Posterior vena cava (tissue), 2 donors: ENCODE measurements around the gene GLRX. TPM values are rescaled to one million over a fixed set of nuclear protein-coding genes. Genes with fewer than 3 reads are reported as not detected.
"Not testable (repeated sequence)": the region's sequence is repeated elsewhere in the genome, so short reads cannot be mapped to it uniquely, and the experiment has no call there.

Experiments used
- DNase-seq: peaks from one replicate; pipeline ENCODE4 v3.0.0-alpha.2; 2020; ENCODE audit warnings: low spot score
- intact Hi-C, 2 donors: fragments of 100-400 bp; cut with DNase I; formaldehyde crosslinking; loops; one replicate each; pipeline versions ENCODE4 v1.14.1 to v1.14.2; 2022 to 2023
- total RNA-seq, 2 donors: library from RNA; stranded (reverse); fragmentation: NEBNext Ultra II Directional; extraction: Animal tissue kit (Norgen Biotek cat#: 25700); gene quantifications; one replicate each; pipeline ENCODE4 v1.2.1, GENCODE V29; 2021
- donor health status: DM: yes; HTN: yes; CAD: no.
- donor health status: DM: yes; HTN: yes; CAD: no.

Gene GLRX
- total RNA-seq, 2 donors from 2014 or later, result 31.0 to 52.5 TPM

DNA sequence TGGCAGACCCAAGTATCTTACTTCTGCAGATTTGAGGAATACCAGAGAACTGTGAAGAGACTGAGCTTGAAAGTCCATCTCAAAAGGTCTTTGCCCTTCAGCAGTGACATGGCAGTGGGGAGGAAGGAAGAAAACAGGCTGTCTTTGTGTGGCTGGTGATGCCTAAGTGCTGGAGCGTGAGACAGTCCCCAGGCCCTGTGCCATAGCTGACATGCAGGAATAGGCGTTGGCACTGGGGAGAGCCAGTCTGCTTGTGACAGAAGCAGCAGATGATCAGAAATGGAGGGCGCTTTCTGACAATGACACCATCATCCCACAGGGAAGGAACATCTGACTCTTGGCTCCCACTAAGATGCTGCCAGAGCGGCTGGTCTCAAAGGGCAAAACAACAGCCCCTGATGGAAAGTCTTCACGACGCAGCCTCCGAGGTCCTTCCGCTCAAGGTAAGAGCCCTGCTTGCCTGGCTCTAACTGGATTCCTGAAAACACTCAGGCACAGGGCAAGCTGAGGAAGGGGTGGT, 15.5 kb upstream of the GLRX start:
- intact Hi-C loops, result no loop called here
- peak; percentile 41 for DNase-seq

DNA sequence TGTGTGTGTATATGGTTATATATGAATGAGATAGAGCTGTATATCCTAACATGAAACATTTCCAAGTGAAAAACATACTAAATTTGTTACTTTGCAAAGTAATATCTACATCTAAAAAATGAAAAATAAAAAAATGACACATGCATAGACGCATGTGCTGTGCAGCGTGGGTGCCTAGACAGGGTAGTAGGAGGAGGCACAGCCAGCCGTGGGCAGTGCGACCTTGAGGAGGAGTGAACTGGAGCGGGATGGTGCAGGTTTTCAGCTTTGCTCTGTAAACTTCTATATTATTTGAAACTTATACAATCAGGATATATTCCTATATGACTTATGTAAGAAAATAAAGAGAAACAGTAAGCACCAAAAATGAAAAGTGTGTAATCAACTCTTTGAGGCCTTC, 15.0 kb upstream of the GLRX start:
- intact Hi-C loops, result no loop called here
- DNase-seq, result no peak

DNA sequence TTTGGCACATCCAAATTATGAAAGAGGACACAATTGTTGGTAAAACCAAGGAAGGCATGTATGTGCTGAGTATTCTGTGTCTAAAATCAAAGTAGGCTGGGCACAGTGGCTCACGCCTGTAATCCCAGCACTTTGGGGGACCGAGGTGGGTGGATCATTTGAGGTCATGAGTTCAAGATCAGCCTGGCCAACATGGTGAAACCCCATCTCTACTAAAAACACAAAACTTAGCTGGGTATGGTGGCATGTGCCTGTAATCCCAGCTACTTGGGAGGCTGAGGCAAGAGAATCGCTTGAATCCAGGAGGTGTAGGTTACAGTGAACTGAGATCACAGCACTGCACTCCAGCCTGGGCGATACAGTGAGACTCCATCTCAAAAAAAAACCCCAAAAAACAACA, 14.4 kb upstream of the GLRX start:
- DNase-seq, intact Hi-C loops: not testable (repeated sequence)

DNA sequence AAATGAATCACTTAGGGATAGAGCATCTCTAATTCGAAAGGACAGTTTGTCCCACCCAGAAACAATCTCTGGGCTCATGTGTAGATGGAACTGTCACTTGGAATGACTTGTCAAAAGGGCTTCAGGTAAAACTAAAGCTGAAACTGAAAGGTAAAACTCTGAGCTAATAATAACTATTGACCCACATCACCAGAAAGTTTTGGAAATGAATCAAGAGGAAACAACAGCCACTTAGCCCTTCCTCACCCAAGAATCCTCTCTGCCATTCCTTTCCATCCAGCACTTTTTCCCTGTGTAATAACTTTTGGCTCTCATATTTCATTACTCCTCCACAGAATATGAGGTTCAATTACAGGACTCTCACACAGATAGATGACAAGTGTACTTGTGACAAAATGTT, 14.0 kb upstream of the GLRX start:
- intact Hi-C loops, result no loop called here
- no peak for DNase-seq

DNA sequence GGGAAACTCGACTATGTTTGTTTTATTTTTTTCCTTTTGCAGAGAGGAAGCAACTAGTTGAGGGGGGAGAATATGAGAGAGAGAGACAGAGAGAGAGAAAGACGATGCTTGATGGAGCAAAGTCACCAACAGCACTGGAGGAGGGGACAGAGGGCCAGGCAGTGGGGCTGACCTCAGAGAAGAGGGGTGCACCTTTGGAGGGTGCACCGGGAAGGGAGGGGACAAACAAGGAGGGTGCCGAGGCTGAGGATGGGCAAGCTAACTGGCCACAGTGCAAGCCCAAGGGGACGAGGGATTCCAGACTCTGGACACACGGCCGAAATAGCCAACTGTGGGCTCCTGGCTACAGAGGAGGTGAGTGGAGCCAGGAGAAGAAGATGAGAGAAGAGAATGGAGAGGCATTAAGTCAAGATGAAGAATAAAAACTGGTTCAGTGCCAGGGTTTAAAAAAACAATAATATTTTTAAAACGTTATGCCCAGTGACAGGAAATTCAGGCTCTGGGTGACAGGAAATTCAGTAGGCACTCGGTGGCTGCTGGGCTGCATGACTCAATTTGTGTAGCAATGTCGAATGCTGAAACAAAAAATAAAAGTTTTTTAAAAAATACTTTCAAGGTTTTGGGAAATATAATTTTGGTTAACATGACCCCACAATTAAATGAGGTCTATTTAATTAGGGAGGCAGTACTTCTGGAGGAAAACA, 13.3 kb upstream of the GLRX start:
- intact Hi-C loops, result no loop called here
- peak; percentile 55 for DNase-seq

DNA sequence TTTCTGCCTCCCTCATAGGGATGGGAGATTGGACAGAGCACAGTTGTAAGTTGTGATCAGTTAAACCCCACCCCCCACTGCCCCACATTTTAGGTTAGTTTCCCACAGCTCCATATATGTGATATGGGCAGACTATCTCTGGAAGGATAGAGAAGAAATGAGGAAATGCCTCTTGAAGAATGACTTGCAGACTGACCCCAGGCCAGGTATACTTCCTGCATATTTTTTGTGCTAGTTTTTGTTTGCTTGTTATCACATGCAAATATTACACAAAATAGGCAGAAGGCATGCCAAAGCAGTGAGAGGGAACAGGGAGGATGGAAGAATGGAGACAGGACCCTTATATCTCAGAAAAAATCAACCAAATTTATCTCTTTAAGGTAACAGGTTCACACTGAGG, 10.1 kb upstream of the GLRX start:
- DNase-seq, result no peak
- intact Hi-C loops, result no loop called here

DNA sequence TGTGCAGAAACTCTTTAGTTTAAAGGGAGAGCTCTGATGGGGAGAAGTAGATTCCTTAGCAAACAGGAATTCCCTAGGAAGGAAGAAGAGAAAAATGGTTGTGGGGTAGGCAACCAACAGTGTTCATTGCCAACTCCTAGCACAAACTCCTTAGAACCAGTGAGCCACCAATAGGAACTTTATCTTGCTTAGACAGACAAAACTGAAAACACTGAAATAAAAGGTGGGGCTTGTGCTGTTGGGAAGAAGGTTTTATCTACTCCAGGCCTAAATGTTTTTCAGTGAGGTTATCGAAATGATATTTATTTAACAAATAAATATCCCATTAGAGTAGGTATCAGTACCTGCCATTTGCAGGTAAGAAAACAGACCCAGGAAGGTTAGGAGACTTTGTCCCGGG, 7.7 kb upstream of the GLRX start:
- intact Hi-C loops, result no loop called here
- DNase-seq, result no peak

DNA sequence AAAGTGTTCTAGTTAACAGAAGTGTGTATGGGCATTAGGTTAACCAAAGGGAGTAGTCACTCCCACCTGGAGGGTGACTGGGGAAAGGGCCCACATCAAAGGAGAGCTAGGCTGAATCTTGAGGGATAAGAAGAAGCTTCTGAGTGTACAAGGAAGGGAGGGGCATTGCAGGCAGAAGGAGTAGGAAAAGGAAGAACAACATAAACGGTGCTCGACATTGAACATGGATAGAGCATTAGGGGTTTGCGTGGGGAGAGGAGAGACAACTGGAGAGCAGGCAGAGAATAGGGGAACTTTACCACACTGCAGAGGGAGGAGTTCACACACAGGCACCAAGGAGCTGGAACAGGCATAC, 5.3 kb upstream of the GLRX start:
- no peak for DNase-seq
- intact Hi-C loops, result no loop called here

DNA sequence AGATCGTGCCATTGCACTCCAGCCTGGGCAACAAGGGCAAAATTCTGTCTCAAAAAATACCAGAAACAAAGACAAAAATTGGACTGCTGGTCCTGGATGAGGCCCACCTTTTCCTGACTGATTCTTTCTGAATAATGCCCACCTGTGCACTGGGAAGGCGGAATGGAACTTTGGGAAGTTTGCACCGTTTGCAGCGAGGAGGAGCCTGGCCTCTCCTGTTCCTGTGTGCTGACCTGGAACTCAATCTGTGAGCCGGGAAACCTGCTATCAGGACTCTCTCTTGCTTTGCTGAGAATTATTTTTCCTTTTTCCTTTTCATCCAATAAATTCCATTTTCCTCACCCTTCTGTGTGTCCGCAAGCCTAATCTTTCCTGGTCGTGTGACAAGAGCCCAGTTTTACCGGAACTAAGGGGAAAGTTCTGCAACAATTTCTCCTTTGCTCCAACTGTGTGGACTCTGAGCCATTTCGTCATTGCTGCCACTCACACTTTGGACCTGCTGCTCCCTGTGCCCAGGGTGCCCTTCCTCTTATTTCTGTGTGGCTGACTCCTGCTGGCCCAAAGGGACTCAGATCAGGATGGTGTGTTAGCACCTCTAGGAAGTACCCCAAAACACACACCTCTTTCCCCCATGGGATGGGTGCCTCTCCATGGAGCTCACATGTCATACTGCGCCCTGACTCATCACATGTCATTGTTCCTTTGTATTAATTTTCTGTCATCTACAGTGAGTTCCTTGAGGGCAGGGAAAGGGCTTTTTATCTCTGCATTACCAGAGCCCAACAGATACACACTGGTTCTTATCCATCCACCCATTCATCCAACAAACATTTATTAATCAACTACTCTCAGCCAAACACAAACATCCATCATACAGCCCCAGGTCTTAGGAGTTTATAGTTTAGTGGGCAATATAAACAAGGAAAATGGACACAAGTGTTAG, 4.7 kb upstream of the GLRX start:
- intact Hi-C loops, result no loop called here
- DNase-seq, result peak; percentile 40

DNA sequence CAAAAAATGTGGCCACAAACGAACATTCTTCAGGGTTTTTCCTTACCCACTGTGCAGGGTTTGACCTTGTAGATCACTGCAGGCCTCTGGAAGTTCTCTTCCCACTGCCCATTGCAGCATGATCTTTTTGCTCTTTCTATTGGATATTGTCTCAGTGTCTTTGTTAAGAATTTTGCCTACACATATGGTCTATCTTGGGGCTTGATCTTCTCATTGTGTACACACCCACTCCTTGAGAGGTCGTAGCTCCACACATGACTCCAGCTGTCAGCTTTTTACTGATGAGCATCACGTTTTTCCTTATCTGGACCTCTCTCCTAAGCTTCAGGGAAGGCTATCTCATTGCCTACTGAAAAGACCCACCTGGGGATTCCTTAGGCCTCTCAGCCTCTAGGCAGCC, 3.0 kb upstream of the GLRX start:
- intact Hi-C loops, result no loop called here
- DNase-seq, result no peak

DNA sequence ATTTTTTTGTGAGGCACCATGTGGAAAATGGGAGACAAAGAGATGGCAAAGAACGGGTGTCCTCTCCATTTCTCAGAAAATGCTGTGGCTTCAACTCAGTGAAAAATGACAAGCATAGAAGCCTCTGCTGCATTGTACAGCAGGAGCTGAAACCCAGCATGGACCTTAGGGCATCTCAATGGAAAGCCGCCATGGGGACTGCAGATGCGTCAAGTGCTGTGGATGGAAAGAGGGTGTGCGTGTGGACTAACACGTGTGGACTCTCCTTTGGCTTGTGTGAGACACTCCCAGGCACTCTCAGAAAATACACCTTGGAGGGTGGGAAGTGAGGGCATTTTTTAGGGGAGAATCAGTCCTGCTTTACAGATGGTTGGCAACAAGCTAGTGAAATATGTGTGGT, 2.2 kb upstream of the GLRX start:
- no peak for DNase-seq
- intact Hi-C loops, result loop anchor here in 1 of 2 donors (5.0 kb wide), 1 partner anchor 442 kb away; no protein-coding TSS in a partner anchor

DNA sequence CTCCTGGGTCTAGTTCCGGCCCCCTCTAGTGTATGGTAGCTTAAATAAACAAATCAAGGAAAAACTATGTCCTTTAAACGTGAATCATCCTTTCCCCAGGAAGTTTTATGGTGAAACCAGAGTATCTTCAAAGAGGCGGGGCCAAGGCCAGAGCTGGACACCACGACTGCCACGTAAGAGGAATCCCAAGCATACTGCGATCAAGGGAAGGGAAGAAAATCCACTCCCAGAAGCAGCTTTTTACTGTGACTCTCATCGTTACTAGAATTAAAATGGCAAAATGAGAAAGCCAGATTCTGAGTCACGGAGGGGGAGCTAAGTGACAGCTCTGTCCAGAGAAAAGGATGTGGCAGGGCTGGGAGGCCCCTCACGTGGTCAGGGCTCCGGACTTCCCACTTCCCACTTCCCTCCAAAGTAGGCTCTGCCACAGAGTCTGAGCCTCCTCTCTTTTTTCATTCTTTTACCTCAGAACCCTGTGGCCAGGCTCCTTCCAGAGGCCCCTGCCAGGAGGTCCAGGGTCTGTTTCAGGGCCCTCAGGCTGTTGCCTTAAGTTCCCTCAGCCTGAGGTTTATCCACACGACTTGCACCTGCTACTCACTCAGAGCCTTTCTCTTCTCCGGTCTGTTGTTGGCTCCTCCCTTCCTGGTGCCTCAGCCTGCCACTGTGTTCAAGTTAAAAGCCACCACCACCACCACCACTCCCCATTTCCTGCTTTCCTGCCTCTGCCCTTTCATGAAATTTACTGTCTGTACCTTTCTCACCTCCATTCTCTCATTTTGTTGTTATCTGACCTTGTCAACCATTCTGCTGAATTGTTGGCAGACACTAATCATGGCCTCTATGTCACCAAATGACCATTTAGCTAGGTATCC, 1.4 kb upstream of the GLRX start:
- peak; percentile 93 for DNase-seq
- intact Hi-C loops, result loop anchor here in 1 of 2 donors (5.0 kb wide), 1 partner anchor 442 kb away; no protein-coding TSS in a partner anchor

DNA sequence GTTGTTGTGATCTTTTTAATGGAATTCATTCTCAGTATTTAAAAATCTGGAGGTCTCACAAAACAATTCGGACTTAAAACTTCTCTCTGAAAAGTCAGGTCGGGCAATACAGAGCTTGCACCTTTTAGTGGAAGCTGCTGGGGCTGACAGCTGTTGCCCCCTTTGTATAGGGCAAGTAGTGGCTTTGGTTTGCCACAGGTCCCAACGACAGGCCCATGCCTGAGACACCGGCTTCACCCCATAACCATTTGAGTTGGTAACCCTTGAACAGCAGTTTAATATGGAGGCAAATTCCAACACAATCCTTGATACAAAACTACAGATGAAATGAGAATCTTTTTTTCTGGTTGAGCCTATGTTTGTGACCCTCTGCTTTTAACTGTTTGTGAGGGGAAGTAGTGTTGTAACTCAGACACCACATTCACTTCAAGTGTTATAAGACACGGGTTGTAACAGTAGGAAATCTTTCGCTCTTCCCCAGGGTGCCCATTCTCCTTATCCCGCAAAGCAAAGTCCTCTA, 752 bp upstream of the GLRX start:
- intact Hi-C loops, result loop anchor here in 1 of 2 donors (5.0 kb wide), 1 partner anchor 441 kb away; no protein-coding TSS in a partner anchor
- no peak for DNase-seq

DNA sequence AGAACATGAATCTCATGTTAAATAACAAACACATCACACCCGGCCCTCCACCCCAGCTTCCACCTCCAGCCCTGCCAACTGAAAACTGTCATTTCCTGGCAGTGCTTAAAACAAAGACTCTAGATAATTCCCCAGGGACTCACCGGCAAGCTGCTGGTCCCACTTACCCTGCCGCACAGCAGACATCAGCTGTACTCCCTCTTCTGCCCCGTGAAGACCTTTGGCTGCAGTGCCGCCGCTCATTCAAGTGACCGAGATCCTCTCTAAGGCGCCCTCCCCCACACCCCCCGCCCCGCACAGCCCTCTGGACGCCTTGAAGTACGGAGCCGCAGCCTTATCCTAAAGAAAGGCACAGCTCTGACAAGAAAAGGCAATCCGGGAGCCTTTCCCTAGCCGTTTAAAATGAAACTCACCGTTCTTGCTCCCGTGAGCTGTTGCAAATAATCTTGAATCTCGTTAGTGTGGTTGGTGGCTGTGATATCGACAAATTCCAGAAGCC, 434 bp downstream of the GLRX start:
- DNase-seq, result peak; percentile 87
- intact Hi-C loops, result loop anchor here in 1 of 2 donors (5.0 kb wide), 1 partner anchor 440 kb away; no protein-coding TSS in a partner anchor

DNA sequence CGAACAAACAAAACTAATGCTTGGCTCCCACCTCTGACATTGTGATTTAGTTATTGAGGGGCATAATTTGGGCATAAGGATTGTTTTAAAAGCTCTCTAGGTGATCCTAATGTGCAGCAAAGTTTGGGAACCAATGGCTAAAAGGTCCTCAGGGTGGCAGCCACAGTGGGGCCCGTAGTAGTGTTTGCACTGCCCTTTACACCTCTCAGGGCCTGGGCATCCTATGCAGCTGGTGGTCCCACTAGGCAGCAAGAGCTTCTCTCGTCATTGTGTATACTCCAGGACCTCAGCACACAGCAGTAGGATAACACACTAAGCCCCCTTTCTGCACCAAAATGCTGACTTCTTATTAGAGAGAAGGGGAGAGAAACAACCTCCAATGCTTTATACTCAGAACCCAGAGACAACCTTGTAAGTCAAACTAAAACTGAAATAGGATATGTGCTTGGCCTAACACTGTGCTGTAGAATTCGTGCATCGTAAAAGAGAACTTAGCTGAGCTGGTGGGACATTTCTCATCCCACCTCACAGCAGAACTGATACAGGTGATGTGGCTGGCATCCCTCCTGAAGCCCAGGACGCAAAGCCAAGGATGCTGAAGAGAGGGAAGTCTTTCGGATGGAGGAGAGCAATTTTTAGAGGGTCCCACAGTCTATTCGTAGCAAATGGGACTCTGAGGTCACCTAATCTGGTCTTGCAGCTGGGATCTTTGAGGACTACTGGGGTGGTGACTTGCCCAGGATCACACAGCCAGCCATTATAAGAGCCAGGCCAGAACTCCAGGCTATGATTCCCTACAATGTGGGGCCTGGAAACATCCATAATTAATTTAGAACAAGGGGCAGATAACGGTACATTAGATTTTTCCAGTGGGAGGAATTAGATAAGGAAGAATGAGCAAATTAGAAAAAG, 1.2 kb downstream of the GLRX start:
- intact Hi-C loops, result loop anchor here in 1 of 2 donors (5.0 kb wide), 1 partner anchor 439 kb away; no protein-coding TSS in a partner anchor
- DNase-seq, result no peak

DNA sequence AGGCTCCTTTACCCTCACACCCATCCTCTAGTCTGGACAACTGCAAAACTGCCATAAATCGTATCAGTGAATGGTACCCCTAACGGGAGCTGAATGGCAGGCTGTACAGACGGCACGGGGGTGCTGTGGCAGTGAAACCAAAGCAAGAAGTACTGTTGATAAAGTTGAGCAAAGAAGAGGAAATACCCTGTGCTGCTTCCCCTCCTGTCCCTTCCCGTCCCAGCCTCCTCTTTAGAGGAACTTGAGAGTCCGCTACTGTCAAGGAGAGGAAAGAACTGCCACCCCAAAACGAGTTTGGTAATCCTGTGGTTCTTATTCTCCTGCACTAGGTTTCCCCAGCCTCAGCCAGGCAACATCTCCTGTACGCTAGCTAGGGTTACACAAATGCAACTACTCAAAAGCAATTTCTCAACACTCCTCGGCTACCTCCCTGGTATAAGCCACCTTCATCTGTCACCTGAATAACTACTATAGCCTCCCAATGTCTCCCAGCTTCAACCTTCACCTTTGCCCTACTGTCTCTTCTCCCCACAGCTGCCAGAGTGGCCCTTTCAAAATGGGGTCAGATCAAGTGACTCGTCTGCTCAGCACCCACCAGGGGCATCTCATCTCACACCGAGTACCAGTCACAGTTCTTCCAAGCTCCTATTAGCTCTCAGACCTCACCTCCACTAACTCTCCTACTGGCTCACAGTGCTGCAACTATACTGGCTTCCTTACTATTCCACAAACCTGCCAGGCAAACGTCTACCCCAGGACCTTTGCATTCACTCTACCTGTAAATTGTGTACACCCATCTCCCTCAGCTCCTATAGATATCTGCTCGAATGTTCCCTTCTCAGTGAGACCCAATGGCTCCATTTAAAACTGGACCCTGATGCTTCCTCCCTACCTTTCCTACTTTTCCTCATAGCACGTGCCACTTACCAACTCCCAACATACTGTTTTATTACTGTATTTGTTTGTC, 4.1 kb downstream of the GLRX start:
- intact Hi-C loops, result no loop called here
- peak; percentile 71 for DNase-seq

DNA sequence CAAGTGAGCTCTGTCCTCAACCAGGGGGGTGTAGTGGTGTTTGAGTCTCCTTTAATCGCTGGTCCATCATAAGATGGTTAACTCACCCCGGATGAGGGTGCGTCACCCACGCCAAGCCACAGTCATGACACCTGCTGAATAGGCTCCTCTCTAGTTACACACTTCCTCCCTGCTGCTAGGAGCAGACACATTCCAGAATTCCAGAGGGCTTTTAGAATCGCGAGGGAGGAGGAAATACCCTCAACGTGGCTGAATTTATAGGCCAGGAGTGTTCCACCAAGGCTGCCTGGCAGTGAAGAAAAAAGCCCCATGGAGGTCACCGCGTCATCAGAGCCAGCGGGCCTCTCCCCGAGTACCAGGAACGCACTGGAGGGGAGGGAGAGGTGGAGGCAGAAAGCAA, 5.1 kb downstream of the GLRX start:
- intact Hi-C loops, result no loop called here
- DNase-seq, result peak; percentile 71
